OCI-LY7 (cell line): ENCODE results near the gene AMOTL1. TPM values are rescaled to one million over a fixed set of nuclear protein-coding genes. Genes with fewer than 3 reads are reported as not detected.

Experiments used
- BruUV-seq: library from RNA; stranded (reverse); fragments of 400-500 nt; replicated peaks from 2 replicates; lab custom pipeline; 2021; lab: Mats Ljungman, UMichigan
- CTCF ChIA-PET: fragments of 300-600 bp; sonication (Branson Sonifier 250); formaldehyde crosslinking; loops from one replicate; lab custom pipeline; 2022; ENCODE audit warnings: antibody characterized with exemption; ENCODE audit not compliant: unreplicated experiment; lab: Charles Lee
- POLR2A ChIA-PET: fragments of 300-600 bp; sonication (Branson Sonifier 250); formaldehyde crosslinking; loops from one replicate; lab custom pipeline; 2022; ENCODE audit warnings: antibody characterized with exemption; lab: Charles Lee
- DNase-seq: peaks from one replicate; pipeline ENCODE4 v3.0.0-alpha.2; 2015; ENCODE audit warnings: low spot score
- H2AFZ ChIP-seq: fragments of 200-600 bp; sonication (generic), shearing (Covaris generic); 2 replicates; pipeline ENCODE4 v1.6.1; 2014; ENCODE audit warnings: mild to moderate bottlenecking, antibody characterized with exemption, low read length, moderate library complexity
- H3K27ac ChIP-seq: fragments of 200-600 bp; sonication (generic); 2 replicates; pipeline ENCODE4 v1.5.1; 2014; ENCODE audit warnings: mixed run types, low read depth, mild to moderate bottlenecking, moderate library complexity, low read length, inconsistent platforms; ENCODE audit not compliant: poor library complexity, severe bottlenecking
- H3K36me3 ChIP-seq: fragments of 200-600 bp; sonication (generic); 2 replicates; pipeline ENCODE4 v1.6.1; 2014; ENCODE audit warnings: mild to moderate bottlenecking, antibody characterized with exemption, low read length, moderate library complexity, mixed read lengths; ENCODE audit not compliant: insufficient read depth
- H3K4me1 ChIP-seq: fragments of 200-600 bp; sonication (generic); 2 replicates; pipeline ENCODE4 v1.5.1; 2014; ENCODE audit warnings: mild to moderate bottlenecking, low read length; ENCODE audit not compliant: insufficient read depth, poor library complexity, severe bottlenecking
- H3K4me2 ChIP-seq: fragments of 200-600 bp; sonication (generic); 2 replicates; pipeline ENCODE4 v1.6.1; 2014; ENCODE audit warnings: mild to moderate bottlenecking, low read length
- H3K4me3 ChIP-seq: fragments of 200-600 bp; sonication (generic); 2 replicates; pipeline ENCODE4 v1.5.1; 2014; ENCODE audit warnings: mild to moderate bottlenecking, low read depth, low read length; ENCODE audit not compliant: poor library complexity, severe bottlenecking
- H3K79me2 ChIP-seq: fragments of 200-600 bp; sonication (generic); 2 replicates; pipeline ENCODE4 v1.6.1; 2016; ENCODE audit warnings: low read depth, mild to moderate bottlenecking, low read length, moderate library complexity, mixed read lengths; ENCODE audit not compliant: insufficient read depth
- H3K9me2 ChIP-seq: fragments of 200-600 bp; sonication (generic); 2 replicates; pipeline ENCODE4 v1.6.1; 2016; ENCODE audit warnings: mild to moderate bottlenecking, low read length, mixed read lengths; ENCODE audit not compliant: insufficient read depth
- H3K9me3 ChIP-seq: fragments of 200-600 bp; sonication (generic); 2 replicates; pipeline ENCODE4 v1.6.1; 2014; ENCODE audit warnings: mild to moderate bottlenecking, mixed run types, low read length, mixed read lengths
- H4K20me1 ChIP-seq: fragments of 200-600 bp; sonication (generic); 2 replicates; pipeline ENCODE4 v1.6.1; 2014; ENCODE audit warnings: mild to moderate bottlenecking, antibody characterized with exemption, low read length, moderate library complexity, mixed read lengths; ENCODE audit not compliant: insufficient read depth
- CTCF ChIP-seq: fragments of 200-600 bp; sonication (generic); conservative IDR thresholded peaks from 2 replicates; pipeline ENCODE4 v1.5.1; 2014; ENCODE audit warnings: mild to moderate bottlenecking, antibody characterized with exemption, low read length, moderate library complexity, mixed read lengths
- EZH2phosphoT487 ChIP-seq: fragments of 200-600 bp; sonication (generic); IDR thresholded peaks from 2 replicates; pipeline ENCODE4 v1.6.1; 2018; ENCODE audit warnings: low read depth, borderline replicate concordance, mild to moderate bottlenecking, mixed run types, antibody characterized with exemption, low read length, moderate library complexity, mixed read lengths
- intact Hi-C: fragments of 100-400 bp; cut with micrococcal nuclease; formaldehyde crosslinking; loops from one replicate; pipeline ENCODE4 v1.10.0; 2022; ENCODE audit not compliant: unreplicated experiment
- total RNA-seq, 2 experiments: library from RNA; depleted of rRNA in 1 of 2; stranded (reverse); fragments of >200 nt in 1 of 2; shearing (Covaris generic) in 1 of 2; gene quantifications; 2 replicates each; pipeline ENCODE4 v1.2.3, GENCODE V29; 2014 to 2022

AMOTL1 gene
- total RNA-seq, 2 experiments from 2014 or later = not detected

DNA sequence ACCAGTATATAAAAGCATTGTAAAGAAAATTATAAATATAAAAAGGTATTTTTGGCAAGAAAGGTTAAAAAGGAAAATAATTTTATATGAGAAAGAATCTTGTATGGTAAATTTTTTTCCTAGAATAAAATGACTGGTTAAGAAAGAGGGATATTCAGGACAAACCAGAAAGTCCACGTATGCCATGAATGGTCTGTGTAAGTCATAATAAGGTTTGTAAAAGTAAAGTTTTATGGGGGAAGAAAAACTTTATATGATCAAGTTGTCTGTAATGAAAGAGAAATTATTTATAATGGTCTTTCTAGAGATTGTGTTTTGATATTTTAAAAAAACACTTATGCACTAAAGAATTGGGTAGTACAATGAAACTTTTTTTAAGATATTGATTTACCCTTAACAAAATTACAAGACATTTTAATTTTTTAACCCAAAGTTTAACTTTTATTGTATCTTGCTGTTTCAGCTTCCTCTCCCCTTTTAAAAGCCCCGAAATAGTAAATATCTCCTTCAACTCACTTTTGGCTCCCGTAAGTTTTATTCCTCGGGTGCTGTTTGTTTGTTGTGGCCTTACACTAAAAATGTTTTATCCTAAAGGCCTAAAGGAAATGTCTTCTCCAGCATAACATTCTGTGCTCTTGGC lies 47.7 kb downstream of the AMOTL1 start:
- Histone ChIP-seq H3K27ac (no peak overlapping the region), H3K79me2 (no peaks in the 10 kb centered on the region), H3K4me1 (no peaks in the 10 kb centered on the region), H3K4me2 (no peak overlapping the region), H3K4me3 (no peak overlapping the region), H2AFZ (no peak overlapping the region), H4K20me1 (no peaks in the 10 kb centered on the region), H3K9me2 (no peaks in the 10 kb centered on the region), H3K9me3 (peaks cover 13% of the 10 kb centered on the region; the same call in 1 of the 2 replicates), H3K36me3 (no peaks in the 10 kb centered on the region)
- intact Hi-C loops = no loop called here
- BruUV-seq = no TSS peak
- CTCF ChIA-PET = no interaction called here
- peak; percentile 20 for DNase-seq
- POLR2A ChIA-PET = no interaction called here
- TF ChIP-seq CTCF (no peak), EZH2phosphoT487 (no peak)

- Histone ChIP-seq H3K4me3 (no peak overlapping the region), H3K9me3 (peaks cover 8% of the 10 kb centered on the region; the same call in 1 of the 2 replicates), H3K27ac (no peak overlapping the region), H3K36me3 (no peaks in the 10 kb centered on the region), H2AFZ (no peak overlapping the region), H4K20me1 (no peaks in the 10 kb centered on the region), H3K79me2 (no peaks in the 10 kb centered on the region), H3K9me2 (no peaks in the 10 kb centered on the region), H3K4me1 (no peaks in the 10 kb centered on the region), H3K4me2 (no peak overlapping the region)
- no peak for TF ChIP-seq EZH2phosphoT487
- no peak for TF ChIP-seq CTCF
- BruUV-seq = no TSS peak
- POLR2A ChIA-PET = no interaction called here
- intact Hi-C loops = no loop called here
- CTCF ChIA-PET = no interaction called here
- no peak for DNase-seq
Measured at GRCh38 chr11:94820480-94820879, 52.3 kb downstream of the AMOTL1 start.

DNA sequence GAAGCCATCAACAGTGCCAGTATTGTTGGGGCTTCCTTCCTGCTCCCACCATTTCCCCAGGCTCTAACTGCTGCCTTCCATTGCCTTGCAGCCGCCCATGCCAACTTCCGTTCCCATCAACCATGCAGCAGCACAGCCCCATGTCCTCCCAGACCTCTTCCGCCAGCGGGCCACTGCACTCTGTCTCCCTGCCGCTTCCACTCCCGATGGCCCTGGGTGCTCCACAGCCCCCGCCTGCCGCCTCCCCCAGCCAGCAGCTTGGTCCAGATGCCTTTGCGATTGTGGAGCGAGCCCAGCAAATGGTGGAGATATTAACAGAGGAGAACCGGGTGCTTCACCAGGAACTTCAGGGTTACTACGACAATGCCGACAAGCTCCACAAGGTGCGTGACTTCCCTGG lies 53.3 kb downstream of the AMOTL1 start:
- Histone ChIP-seq H3K79me2 (no peaks in the 10 kb centered on the region), H3K4me2 (no peak overlapping the region), H3K36me3 (no peaks in the 10 kb centered on the region), H3K4me3 (no peak overlapping the region), H3K27ac (no peak overlapping the region), H2AFZ (no peak overlapping the region), H3K4me1 (no peaks in the 10 kb centered on the region), H3K9me3 (no peaks in the 10 kb centered on the region), H4K20me1 (no peaks in the 10 kb centered on the region), H3K9me2 (no peaks in the 10 kb centered on the region)
- TF ChIP-seq CTCF (no peak), EZH2phosphoT487 (no peak)
- ChIA-PET CTCF (no interaction called here), POLR2A (no interaction called here)
- no TSS peak for BruUV-seq
- intact Hi-C loops = no loop called here
- DNase-seq = no peak
